HG03159 (cell line): Measurements from ENCODE around the gene DNAH10.
"Not testable (repeated sequence)": the region's sequence is repeated elsewhere in the genome, so short reads cannot be mapped to it uniquely, and the experiment has no call there.

Experiments
- ATAC-seq: cut with Tn5 transposase; IDR thresholded peaks from one replicate; pipeline ENCODE4 v1.9.1; 2021; ENCODE audit warnings: mild to moderate bottlenecking, moderate library complexity; ENCODE audit not compliant: unreplicated experiment

Gene DNAH10

DNA sequence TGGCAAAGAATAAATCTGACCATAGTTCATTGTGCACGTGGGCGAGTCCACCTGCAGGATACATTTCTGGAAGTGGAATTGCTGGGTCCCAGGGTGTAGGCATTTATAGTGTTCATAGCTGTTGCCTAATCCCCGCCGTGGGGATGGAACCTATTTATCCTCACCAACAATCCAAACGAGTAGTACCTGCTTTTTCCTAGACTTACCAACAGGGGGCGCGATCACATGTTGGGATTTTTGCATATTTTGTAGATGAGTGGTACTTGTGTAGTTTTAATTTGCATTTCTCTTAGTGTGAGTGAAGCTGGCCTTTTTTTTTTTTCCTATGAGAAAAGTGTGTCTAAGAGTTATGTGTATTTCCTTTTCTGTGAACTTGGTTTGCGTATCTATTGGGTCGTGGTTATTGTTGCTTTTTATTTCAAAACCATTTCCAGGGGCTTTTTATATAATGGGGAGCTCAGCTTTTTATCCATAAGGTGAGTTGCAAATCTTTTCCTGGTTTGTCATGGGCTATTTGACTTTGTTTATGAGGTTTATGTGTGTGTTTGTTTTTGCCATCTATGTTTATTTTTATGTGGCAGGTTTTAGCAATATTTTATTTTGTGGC, 143.3 kb downstream of the DNAH10 start:
- ATAC-seq: no peak

DNA sequence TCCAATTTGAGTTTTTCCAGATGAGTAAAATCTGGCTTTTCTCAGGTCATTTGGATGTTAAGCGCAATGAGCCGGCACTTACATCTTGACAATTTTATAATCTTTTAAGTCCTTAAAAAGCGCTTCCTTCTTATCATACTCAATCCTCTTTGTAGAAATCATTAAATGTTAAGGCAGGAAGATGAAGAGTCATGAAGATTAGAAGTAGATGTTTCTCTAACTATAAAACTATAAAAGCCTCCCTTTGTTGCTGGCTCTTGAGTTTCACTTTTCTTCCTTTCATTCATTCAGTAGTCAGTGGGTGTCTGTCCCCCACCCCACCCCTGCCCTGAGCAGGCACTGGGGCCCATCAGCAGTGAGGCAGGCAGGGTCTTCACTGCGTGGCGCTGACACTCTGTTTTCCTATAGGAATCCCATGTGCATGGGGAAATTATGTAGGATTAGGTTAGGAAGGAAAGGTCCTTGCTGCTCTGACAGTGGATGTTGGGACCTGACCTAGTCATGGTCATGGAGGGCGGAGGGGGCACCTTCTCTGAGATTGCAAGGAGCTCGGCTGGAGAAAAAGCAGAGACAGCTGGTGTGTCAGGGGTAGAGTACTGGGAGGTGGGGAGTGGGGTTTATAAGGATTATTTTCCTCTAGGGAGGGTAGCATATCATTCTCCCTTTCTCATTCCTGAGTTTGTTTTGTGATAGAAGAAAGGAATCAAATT, 144.8 kb downstream of the DNAH10 start:
- no peak for ATAC-seq

DNA sequence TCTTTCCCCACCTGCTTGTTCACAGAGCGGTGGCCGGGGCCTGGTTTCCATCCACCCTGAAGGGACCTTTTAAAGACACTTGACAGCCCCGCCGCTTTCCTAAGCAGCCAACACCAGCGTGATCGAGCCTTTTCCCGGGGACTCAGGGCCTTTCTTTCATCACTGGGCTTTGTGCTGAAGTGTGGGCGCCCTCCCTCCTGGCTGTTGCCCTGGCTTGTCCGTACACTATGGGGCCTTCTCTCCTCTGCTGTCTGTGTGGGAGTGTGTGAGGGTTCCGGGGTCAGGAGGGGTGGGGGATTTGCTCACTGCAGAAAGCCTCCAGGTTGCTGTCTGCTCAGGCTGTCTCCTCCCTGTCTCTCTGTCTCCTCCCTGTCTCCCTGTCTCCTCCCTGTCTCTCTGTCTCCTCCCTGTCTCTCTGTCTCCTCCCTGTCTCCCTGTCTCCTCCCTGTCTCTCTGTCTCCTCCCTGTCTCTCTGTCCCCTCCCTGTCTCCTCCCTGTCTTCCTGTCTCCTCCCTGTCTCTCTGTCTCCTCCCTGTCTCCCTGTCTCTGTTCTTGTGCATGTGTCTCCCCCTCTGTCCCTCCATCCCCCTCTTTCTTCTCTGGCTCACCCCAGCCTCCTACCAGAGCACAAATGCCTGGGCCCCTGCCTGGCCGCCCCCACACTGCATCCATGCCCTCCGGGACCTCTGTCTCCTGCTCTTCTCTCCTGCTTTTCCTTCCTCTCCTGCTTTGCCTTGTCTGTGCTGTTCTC, 145.8 kb downstream of the DNAH10 start:
- no peak for ATAC-seq

DNA sequence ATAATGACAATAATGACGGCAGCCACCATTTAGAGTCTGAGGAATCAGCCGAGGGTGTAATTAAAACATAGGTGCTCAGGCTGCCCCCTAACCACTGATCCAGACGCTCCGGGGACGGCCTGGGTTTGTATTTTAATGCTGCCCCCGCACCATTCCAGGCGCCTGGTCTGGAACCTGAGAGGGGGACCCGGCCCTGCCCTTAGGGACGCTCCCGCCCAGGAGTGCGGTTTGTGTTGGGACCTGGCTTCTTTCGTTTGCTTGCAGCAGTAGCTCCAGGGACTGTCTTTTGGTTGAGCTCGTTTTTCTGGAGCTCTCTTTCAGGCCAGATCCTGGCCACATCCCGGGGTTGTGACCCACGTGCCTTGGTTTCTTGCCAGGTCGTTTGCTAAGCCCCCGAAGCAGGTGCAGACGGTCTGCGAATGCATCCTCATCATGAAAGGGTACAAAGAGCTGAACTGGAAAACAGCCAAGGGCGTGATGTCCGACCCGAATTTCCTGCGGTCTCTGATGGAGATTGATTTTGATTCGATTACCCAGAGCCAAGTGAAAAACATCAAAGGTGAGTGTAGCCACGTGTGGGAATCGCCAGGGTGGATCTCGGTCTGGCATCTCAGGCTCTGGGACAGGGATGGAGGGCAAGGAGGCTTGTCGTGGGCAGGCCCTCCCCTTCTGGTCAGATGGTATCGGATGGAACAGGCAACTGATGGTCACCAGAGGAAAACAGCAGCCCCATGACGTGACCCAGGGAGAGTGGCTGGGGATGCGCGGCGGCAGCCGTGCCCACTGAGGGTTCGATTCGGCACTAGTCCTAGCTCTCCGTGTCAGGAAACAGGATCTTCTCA, 147.0 kb downstream of the DNAH10 start:
- ATAC-seq: no peak

DNA sequence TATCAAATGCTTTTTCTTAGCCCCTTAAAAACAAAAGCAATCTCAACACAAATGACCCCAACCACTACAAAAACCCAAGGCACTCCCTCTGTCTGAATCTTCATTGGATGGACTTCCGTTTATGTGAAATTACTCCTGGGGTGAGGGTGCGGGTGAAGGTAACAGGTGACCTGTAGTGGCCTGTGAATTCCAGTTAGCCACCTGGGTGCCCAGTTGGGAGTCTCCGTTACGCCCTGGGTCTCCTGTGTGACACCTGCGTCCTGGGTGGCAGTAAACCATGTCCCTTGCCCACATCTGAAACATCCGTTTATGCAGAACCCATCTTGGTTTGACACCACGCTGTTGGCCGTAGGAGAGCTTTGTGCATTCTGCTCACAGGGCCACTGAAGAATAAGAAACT, 148.0 kb downstream of the DNAH10 start:
- no peak for ATAC-seq

DNA sequence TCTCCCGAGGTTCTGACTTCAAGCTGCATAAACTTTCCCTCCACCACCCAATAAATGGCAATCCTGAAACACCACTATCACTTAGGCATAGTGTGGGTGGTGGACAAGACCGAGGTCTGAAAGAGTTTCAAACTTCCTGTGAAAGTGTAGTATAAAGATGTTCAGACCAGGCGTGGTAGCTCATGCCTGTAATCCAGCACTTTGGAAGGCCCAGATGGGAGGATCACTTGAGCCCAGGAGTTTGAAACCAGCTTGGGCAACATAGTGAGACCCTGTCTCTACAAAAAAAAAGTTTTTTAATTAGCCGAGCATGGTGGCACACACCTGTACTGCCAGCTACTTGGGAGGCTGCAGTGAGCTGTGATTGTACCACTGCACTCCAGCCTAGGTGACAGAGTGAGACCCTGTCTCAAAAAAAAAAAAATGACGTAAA, 148.7 kb downstream of the DNAH10 start:
- ATAC-seq: no peak

DNA sequence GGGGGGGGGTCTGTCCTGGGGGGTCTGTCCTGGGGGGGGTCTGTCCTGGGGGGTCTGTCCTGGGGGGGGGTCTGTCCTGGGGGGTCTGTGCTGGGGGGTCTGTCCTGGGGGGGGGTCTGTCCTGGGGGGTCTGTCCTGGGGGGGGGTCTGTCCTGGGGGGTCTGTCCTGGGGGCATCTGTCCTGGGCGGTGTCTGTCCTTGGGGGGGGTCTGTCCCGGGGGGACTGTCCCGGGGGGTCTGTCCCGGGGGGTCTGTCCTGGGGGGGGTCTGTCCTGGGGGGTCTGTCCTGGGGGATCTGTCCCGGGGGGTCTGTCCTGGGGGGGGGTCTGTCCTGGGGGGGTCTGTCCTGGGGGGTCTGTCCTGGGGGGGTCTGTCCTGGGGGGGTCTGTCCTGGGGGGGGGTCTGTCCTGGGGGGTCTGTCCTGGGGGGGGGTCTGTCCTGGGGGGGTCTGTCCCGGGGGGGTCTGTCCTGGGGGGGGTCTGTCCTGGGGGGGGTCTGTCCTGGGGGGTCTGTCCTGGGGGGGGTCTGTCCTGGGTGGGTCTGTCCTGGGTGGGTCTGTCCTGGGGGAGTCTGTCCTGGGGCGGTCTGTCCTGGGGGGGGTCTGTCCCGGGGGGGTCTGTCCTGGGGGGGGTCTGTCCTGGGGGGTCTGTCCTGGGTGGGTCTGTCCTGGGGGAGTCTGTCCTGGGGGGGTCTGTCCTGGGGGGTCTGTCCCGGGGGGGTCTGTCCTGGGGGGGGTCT, 149.7 kb downstream of the DNAH10 start:
- not testable (repeated sequence) for ATAC-seq

DNA sequence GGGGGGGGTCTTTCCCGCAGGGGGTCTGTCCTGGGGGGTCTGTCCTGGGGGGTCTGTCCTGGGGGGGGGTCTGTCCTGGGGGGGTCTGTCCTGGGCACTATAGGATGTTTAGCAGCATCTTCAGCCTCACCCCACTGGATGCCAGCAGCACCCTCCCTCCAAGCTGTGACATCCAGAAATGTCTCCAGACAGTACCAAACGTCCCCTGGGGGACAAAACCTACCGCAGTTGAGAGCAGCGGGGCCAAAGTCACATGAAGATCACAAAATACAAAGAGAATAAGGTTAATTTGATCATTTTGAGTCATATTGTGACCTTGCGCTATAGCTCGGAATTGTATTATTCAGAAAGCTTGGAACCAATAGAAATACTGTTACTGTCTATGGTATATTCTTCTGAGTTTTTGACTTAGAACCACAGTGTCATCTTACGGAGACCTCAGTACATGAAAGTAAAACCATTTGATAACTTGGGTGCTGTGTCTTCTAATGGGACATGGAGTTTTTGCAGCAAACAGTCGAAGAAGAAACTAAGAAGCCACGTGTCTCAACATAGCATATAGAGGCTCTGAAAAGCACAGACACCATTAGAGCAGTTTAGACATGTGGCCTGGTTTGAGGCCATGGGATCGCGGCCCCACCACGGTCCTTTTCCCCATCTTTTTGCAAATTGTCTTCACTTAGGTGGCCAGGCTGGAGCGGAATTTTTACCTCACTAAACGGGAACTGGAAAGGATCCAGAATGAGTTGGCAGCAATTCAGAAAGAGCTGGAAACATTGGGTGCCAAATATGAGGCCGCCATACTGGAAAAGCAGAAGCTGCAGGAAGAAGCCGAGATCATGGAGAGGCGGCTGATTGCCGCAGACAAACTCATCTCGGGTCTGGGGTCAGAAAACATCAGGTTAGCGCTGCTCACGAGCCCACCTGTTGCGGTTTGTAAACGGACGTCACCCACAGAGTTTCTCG, 150.6 kb downstream of the DNAH10 start:
- ATAC-seq: no peak

DNA sequence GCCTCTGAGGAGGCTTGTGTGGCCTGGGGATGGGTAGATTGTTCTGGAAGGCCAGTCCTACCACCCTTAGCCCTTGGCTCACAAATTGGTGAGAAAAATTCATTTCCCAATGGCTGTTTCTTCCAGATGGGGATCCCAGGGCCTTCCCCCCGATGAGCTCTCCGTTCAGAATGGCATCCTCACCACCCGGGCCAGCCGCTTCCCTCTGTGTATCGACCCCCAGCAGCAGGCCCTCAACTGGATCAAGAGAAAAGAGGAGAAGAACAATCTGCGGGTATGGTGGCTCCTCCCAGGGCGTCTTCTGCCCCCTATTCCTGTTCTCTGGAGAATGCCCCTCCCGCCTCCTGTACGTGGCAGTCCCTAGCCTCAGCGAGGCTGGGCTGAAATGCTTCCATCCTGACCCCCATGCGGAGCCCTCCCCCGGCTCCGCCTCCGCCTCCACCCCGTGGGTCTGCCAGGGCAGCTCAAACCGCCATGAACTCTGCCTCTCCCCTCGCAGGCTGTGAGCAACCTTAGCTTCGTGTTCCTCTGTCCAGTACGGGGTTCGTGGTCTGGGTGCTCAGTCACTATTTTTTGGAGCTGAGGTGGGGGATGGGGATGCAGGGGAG, 152.7 kb downstream of the DNAH10 start:
- ATAC-seq: no peak

DNA sequence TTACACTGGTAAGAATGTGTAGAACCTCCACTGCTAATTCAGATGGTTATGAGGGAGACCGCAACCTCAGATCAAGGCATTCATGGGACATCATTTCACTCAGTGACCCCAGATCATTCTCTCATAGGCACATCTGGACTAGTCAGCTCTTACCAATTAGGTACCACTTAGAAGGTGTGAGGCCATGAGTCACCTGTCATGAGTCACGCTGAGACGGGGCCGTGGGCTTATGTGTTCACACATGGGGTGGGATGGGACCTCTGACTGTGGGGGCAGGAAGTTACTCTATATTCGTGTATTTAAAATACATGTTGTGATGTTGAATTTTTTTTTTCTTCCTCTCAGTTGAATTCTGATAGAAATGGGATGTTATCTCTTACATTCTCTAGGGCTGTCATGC, 154.6 kb downstream of the DNAH10 start:
- ATAC-seq: no peak

DNA sequence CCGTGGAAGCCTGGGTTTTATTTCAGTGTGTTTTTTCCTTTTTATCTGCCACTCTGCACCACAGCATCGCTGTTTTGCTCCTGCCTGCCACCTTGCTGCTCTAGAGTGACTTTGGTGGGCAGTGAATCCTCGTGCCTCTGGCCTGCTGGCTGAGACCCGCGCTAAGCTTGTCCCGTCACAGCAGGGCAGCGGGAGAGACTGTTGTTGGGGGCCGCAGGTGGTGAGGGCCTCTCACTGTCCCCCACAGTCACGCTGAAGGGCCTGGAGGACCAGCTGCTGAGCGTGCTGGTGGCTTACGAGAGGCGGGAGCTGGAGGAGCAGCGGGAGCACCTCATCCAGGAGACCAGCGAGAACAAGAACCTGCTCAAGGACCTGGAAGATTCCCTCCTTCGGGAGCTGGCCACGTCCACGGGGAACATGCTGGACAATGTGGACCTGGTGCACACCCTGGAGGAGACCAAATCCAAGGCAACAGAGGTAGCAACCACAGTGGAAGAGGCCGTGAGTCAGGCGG, 155.3 kb downstream of the DNAH10 start:
- no peak for ATAC-seq

DNA sequence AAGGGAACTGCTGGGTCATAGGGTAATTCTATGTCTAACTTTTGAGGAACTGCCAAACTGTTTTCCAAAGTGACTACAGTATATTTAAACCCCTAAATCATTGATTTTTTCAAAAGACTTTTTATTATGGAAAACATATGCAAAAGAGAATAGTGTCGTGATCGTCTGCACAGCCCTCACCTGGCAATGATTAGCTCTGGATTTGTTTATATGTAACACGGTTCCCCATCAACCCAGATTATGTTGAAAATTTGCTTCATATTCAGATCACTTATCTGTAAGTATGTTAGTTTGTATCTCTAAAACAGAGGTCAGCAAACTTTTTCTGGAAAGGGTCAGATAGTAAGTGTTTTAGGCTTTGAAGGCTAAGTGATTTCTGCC, 157.9 kb downstream of the DNAH10 start:
- ATAC-seq: no peak

DNA sequence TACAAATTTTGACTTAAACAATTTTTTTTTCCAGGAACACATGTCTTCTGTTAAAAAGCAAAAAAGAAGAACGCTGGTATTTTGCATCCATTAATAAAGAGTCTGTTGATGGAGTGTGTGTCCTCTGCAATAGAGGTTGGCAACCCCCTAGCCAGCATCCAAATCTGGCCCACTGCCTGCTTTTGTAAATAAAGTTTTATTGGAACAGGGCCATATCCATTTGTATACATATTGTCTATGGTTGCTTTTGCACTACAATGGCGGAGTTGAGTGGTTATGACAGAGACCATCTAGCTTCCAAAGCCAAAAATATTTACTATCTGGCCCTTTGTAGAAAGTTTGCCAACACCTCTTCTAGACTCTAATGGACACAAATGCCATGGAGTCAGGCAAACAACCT, 160.9 kb downstream of the DNAH10 start:
- no peak for ATAC-seq

DNA sequence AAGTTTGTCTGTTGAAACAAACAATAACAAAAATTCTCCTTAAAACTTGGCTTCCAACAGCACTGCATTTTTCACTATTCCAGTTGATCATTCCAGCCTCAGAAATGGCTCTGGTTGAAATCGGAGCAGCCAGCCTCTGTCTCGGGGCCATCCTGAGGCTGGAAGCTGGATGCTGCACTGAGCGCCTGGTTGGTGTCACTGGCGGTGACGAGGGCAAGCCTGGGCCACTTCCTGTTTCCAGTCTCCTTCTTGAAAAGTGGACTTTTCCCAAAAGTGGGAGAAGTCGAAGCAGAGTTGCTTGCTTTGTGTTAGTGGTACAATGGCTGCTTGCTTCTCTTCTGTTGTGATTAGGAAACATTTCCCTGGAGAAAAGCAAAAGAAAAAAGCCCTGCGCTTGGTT, 161.8 kb downstream of the DNAH10 start:
- no peak for ATAC-seq

DNA sequence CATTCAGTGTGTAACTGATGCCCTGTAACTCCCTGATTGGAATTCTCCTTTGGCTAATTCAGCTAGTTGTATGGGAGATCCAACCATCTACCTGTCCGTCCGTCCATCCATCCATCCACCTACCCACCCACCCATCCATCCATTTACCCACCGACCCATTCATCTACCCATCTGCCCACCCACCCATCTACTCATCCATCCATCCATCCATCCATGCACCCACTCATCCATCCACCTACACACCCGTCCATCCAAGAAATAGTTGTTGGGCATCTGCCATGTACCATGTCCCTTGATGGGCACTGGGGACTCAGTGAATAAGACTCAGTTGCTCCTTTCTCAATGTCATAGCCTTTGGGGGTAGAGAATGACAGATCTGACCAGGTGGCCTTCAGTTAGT, 162.4 kb downstream of the DNAH10 start:
- ATAC-seq: no peak

DNA sequence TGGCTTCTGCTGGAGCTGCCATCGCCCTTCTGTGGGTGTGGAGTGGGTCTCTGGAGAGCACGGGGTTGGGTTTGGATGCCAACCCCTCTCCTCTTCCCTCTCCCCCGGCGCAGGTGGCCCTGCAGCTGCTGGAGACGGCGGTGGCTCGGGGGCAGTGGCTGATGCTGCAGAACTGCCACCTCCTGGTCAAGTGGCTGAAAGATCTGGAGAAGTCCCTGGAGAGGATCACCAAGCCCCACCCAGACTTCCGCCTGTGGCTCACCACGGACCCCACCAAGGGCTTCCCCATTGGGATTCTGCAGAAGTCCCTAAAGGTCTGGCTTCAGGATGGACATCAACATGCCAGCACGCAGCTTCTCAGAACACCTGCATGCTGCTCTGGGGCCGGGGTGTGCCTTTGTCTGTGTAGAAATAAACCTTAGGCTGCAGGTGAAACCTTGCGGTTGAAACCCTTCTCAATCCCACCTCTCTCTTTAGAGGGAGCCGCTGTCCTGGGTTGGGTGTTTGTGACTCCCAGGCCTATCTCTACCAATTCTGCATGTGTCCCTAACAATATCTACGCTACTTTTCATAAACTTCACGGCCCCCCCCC, 166.3 kb downstream of the DNAH10 start:
- ATAC-seq: no peak

DNA sequence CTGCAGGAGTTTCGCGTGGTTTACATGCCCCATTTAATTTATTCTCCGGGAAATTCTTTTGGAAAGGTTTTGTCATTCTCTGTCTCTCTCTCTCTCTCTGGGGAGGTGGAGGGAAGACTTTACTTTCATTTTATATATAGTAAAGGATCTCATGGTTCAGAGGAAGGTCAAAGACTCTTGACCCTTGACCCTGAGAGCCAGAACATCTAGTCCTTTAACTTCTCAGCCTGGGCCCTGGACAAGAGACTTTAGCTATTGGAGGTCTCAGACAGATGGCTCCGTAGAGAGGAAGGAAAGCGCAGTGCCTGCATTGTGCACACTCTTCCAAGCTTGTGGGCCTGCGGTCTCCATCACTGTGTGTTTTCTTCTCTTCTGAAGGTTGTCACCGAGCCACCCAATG, 166.8 kb downstream of the DNAH10 start:
- no peak for ATAC-seq

DNA sequence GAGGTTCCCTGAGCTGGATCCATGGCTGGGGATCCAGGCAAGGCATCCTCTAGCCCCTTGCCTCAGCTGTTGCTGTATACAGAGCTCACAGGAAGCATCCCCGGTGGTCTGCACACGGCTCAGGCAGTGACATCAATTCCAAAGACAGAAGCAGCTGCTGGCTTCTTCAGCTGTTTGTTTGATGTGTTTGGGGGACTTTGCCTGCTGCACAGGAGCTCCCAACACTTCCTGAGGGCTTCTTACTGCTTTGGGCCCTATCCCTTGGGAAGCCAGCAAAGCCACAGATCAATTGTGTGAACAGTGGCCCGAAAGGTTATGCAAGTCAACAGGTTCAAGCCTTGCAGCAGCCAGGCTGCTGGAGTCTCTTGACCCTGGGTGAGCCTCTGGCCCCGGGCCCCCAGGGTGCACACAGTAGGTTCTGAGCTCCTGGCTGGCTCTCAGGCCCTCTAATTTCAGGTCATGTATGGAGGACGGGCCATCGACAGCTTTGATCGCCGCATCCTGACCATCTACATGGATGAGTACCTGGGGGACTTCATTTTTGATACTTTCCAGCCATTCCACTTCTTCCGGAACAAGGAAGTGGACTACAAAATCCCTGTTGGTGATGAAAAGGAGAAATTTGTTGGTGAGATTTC, 168.0 kb downstream of the DNAH10 start:
- ATAC-seq: no peak
